Smooth muscle cell (in vitro differentiated cells): ENCODE measurements around the gene GALNT16. TPM values are rescaled to one million over a fixed set of nuclear protein-coding genes. Genes with fewer than 3 reads are reported as not detected.

ENCODE experiments used
- DNase-seq: peaks from one replicate; lab custom pipeline; 2025; ENCODE audit not compliant: unreplicated experiment; lab: John Stamatoyannopoulos, UW
- H2AFZ ChIP-seq: fragments of 200-600 bp; sonication (generic); 2 replicates; pipeline ENCODE4 v1.6.0; 2016; ENCODE audit warnings: antibody characterized with exemption, low read depth, mild to moderate bottlenecking
- H3F3A ChIP-seq: fragments of 200-600 bp; sonication (generic); 2 replicates; pipeline ENCODE4 v1.6.0; 2017; ENCODE audit warnings: antibody characterized with exemption, low read depth
- H3K27ac ChIP-seq: fragments of 200-600 bp; sonication (generic); 2 replicates; pipeline ENCODE4 v1.5.1; 2016; ENCODE audit warnings: low read depth, mild to moderate bottlenecking
- H3K27me3 ChIP-seq: fragments of 200-600 bp; sonication (generic); 2 replicates; pipeline ENCODE4 v1.6.1; 2016; ENCODE audit warnings: low read depth, mild to moderate bottlenecking
- H3K36me3 ChIP-seq: fragments of 200-600 bp; sonication (generic); 2 replicates; pipeline ENCODE4 v1.5.1; 2016; ENCODE audit warnings: low read depth
- H3K4me1 ChIP-seq: fragments of 200-600 bp; sonication (generic); 2 replicates; pipeline ENCODE4 v1.5.1; 2016; ENCODE audit warnings: low read depth
- H3K4me2 ChIP-seq: fragments of 200-600 bp; sonication (generic); 2 replicates; pipeline ENCODE4 v1.6.0; 2016; ENCODE audit warnings: mild to moderate bottlenecking
- H3K4me3 ChIP-seq: fragments of 200-600 bp; sonication (generic); 2 replicates; pipeline ENCODE4 v1.5.1; 2016; ENCODE audit warnings: mild to moderate bottlenecking
- H3K79me2 ChIP-seq: fragments of 200-600 bp; sonication (generic); 2 replicates; pipeline ENCODE4 v1.6.0; 2016; ENCODE audit warnings: low read depth, mild to moderate bottlenecking
- H3K9ac ChIP-seq: fragments of 200-600 bp; sonication (generic); 2 replicates; pipeline ENCODE4 v1.6.0; 2016; ENCODE audit warnings: low read depth
- H3K9me3 ChIP-seq: fragments of 200-600 bp; sonication (generic); replicated peaks from 2 replicates; pipeline ENCODE4 v1.5.1; 2016; ENCODE audit warnings: low read depth
- H4K20me1 ChIP-seq: fragments of 200-600 bp; sonication (generic); 2 replicates; pipeline ENCODE4 v1.6.0; 2016; ENCODE audit warnings: low read depth
- WGBS: methylation state at CpG from one replicate; pipeline ENCODE4 v1.1.7; 2016; ENCODE audit warnings: low lambda C conversion rate; 5-methylcytosine and 5-hydroxymethylcytosine counted together
- polyA plus RNA-seq: library from polyadenylated mRNA; unstranded; fragments of >200 nt; fragmentation: Nextera tagmentation; extraction: Ambion mirVana; gene quantifications from 2 replicates; pipeline ENCODE4 v1.2.1, GENCODE V29; 2016
- total RNA-seq: library from RNA; depleted of rRNA; stranded (reverse); fragments of >200 nt; gene quantifications from 2 replicates; pipeline ENCODE4 v1.2.3, GENCODE V29; 2014
- TF ChIP-seq, protein P1 (sequence below): fragments of 200-600 bp; sonication (generic); IDR thresholded peaks from 2 replicates; pipeline ENCODE4 v1.5.1; 2017; ENCODE audit warnings: borderline replicate concordance, mild to moderate bottlenecking, antibody characterized with exemption; ENCODE audit not compliant: insufficient read depth, poor library complexity, severe bottlenecking

Gene GALNT16
- total and polyA plus RNA-seq, 2 experiments from 2014 or later = 0.54 to 4.7 TPM

DNA sequence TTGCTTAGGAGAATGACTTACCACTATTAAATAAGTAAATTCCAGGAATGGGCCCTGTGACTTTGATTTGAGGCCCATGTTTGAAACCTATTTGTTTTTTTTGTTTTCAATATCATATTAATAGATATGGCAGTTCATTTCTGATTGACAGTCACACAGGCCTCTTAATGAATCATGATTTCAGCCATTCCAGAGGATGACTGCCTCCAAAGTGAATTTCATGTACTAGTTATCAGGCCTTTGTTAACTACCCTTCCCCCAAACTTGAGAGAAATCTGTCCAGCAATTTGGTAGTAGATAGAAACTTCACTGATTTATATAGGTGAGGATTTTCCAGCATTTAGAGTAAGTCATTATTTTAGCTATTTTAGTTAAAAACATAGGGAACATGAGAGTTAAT lies 25.9 kb upstream of the GALNT16 start:
- TF ChIP-seq, protein P1, sequence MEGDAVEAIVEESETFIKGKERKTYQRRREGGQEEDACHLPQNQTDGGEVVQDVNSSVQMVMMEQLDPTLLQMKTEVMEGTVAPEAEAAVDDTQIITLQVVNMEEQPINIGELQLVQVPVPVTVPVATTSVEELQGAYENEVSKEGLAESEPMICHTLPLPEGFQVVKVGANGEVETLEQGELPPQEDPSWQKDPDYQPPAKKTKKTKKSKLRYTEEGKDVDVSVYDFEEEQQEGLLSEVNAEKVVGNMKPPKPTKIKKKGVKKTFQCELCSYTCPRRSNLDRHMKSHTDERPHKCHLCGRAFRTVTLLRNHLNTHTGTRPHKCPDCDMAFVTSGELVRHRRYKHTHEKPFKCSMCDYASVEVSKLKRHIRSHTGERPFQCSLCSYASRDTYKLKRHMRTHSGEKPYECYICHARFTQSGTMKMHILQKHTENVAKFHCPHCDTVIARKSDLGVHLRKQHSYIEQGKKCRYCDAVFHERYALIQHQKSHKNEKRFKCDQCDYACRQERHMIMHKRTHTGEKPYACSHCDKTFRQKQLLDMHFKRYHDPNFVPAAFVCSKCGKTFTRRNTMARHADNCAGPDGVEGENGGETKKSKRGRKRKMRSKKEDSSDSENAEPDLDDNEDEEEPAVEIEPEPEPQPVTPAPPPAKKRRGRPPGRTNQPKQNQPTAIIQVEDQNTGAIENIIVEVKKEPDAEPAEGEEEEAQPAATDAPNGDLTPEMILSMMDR = no peak
- Histone ChIP-seq H3K79me2 (no peaks in the 10 kb centered on the region), H3K4me1 (no peaks in the 10 kb centered on the region)

DNA sequence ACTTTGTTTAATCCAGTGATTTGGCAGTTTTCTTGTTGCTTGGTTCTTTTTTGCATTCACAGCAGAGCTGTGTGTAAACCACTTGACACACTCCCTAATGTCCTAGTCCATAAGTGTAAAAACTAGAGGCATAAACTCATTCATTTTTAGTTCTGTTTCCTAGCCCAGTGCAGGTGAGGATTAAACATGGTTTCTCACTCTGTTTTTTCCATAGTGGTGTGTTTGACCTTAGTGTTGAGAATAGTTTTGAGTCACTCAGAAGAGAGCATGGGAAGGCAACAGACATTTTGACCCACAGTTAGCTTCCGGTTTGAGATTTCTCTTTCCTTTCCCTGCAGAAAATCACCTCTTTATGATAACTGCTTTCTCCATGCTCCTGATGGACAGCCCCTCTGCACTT lies 24.2 kb upstream of the GALNT16 start:
- Histone ChIP-seq H3K4me1 (no peaks in the 10 kb centered on the region), H3K79me2 (no peaks in the 10 kb centered on the region), H3K36me3 (peaks cover 11% of the 10 kb centered on the region), H3K9ac (no peak overlapping the region), H4K20me1 (no peaks in the 10 kb centered on the region), H3K27me3 (no peaks in the 10 kb centered on the region), H3K27ac (no peak overlapping the region), H3F3A (no peaks in the 10 kb centered on the region), H3K9me3 (no peaks in the 10 kb centered on the region), H3K4me3 (no peak overlapping the region), H2AFZ (no peak overlapping the region), H3K4me2 (no peak overlapping the region)
- TF ChIP-seq, protein P1 = no peak
- no peak for DNase-seq
- WGBS = 100% methylated on average over 1 of the region's 1 CpG

More for the DNA sequence above, 25.9 kb upstream of the GALNT16 start:
- Histone ChIP-seq H3K4me3 (no peak overlapping the region), H3F3A (no peaks in the 10 kb centered on the region), H3K9ac (no peak overlapping the region), H2AFZ (no peak overlapping the region), H3K27ac (no peak overlapping the region), H3K9me3 (no peaks in the 10 kb centered on the region), H4K20me1 (no peaks in the 10 kb centered on the region), H3K36me3 (peaks cover 11% of the 10 kb centered on the region), H3K4me2 (no peak overlapping the region), H3K27me3 (no peaks in the 10 kb centered on the region)
- no peak for DNase-seq

DNA sequence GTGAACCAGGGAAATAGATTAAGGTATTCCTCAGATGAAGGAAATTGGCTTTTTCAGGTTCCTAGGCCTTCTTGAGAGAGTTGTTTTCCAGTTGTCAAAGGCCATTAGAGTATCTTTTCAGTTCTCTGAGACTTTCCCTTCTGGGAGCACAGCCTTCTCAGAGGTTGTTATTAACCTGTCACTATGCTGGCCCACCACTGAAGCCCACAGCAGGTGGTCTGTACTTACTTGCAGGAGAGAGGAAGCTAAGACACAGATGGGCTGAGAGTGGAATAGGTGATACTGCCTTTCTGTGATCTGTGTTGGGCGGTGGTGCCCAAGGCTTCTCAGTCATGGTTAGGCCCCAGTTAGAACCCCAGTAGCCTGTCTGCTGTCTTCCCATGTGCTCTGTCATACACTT lies 22.8 kb upstream of the GALNT16 start:
- Histone ChIP-seq H3K9me3 (no peaks in the 10 kb centered on the region), H2AFZ (no peak overlapping the region)

DNA sequence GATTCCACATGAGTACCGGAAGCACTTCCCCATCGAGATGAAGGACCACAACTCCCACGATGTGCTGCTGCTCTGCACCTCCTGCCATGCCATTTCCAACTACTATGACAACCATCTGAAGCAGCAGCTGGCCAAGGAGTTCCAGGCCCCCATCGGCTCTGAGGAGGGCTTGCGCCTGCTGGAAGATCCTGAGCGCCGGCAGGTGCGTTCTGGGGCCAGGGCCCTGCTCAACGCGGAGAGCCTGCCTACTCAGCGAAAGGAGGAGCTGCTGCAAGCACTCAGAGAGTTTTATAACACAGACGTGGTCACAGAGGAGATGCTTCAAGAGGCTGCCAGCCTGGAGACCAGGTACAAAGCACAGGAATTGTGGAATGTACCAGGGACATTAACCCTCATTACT lies 22.4 kb upstream of the GALNT16 start:
- H3K4me3 ChIP-seq = no peak overlapping the region
- no peaks in the 10 kb centered on the region for H3K4me1 ChIP-seq
- TF ChIP-seq, protein P1 = no peak
- H4K20me1 ChIP-seq = no peaks in the 10 kb centered on the region
- peaks cover 11% of the 10 kb centered on the region for H3K36me3 ChIP-seq
- H3K27me3 ChIP-seq = no peaks in the 10 kb centered on the region
- H3K79me2 ChIP-seq = no peaks in the 10 kb centered on the region
- no peaks in the 10 kb centered on the region for H3F3A ChIP-seq
- H3K27ac ChIP-seq = no peak overlapping the region
- DNase-seq = no peak
- no peak overlapping the region for H3K4me2 ChIP-seq
- WGBS = 95% methylated on average over 12 of the region's 12 CpGs
- H2AFZ ChIP-seq = no peak overlapping the region
- no peaks in the 10 kb centered on the region for H3K9me3 ChIP-seq
- H3K9ac ChIP-seq = no peak overlapping the region

More for the DNA sequence above, 22.8 kb upstream of the GALNT16 start:
- no peak overlapping the region for H3K27ac ChIP-seq
- H3K4me1 ChIP-seq = no peaks in the 10 kb centered on the region
- TF ChIP-seq, protein P1 = no peak
- H4K20me1 ChIP-seq = no peaks in the 10 kb centered on the region
- H3K79me2 ChIP-seq = no peaks in the 10 kb centered on the region
- peaks cover 11% of the 10 kb centered on the region for H3K36me3 ChIP-seq
- no peak overlapping the region for H3K4me2 ChIP-seq
- no peak for DNase-seq
- no peaks in the 10 kb centered on the region for H3F3A ChIP-seq
- no peak overlapping the region for H3K4me3 ChIP-seq
- no peaks in the 10 kb centered on the region for H3K27me3 ChIP-seq
- H3K9ac ChIP-seq = no peak overlapping the region
- 94% methylated on average over 1 of the region's 1 CpG for WGBS
